Measurements from ENCODE around the gene TMEM131.
"Not testable (repeated sequence)": the region's sequence is repeated elsewhere in the genome, so short reads cannot be mapped to it uniquely, and the experiment has no call there.

The TMEM131 gene

GRCh38 chr2:97714950-97715652 lies 280.6 kb downstream of the TMEM131 start:
- in situ Hi-C loops (cut with MboI; ENCODE audit: low sequenced_read_pairs) = no loop called here

GRCh38 chr2:97714084-97714949 lies 281.4 kb downstream of the TMEM131 start:
- in situ Hi-C loops (cut with MboI; ENCODE audit: low sequenced_read_pairs) = no loop called here

GRCh38 chr2:97713296-97714083 lies 282.3 kb downstream of the TMEM131 start, which contains the start of gene ZAP70:
ZAP70 (plus strand) TSS chr2:97713576; CDS start chr2:97724037, 10,461 bp downstream.
- in situ Hi-C loops (cut with MboI; ENCODE audit: low sequenced_read_pairs) = no loop called here

- in situ Hi-C loops (cut with MboI; ENCODE audit: low sequenced_read_pairs) = no loop called here
Observed at GRCh38 chr2:97712693-97713295, 283.0 kb downstream of the TMEM131 start.

- in situ Hi-C loops (cut with MboI; ENCODE audit: low sequenced_read_pairs) = not testable (repeated sequence)
Observed at GRCh38 chr2:97712175-97712574, 283.6 kb downstream of the TMEM131 start.

GRCh38 chr2:97711394-97711711 lies 284.4 kb downstream of the TMEM131 start:
- in situ Hi-C loops (cut with MboI; ENCODE audit: low sequenced_read_pairs) = no loop called here

- in situ Hi-C loops (cut with MboI; ENCODE audit: low sequenced_read_pairs) = no loop called here
Observed at GRCh38 chr2:97708608-97709007, 287.1 kb downstream of the TMEM131 start.

GRCh38 chr2:97708048-97708380 lies 287.7 kb downstream of the TMEM131 start:
- in situ Hi-C loops (cut with MboI; ENCODE audit: low sequenced_read_pairs) = no loop called here

GRCh38 chr2:97707362-97708047 lies 288.2 kb downstream of the TMEM131 start:
- in situ Hi-C loops (cut with MboI; ENCODE audit: low sequenced_read_pairs) = no loop called here

GRCh38 chr2:97706708-97707345 lies 288.9 kb downstream of the TMEM131 start:
- in situ Hi-C loops (cut with MboI; ENCODE audit: low sequenced_read_pairs) = no loop called here

Data from HL-60/S4 treated with retinoic acid at 250 ng/mL for 4 days and 3 days (cell line).